ENCODE data around the gene NUP88. TPM values are rescaled to one million over a fixed set of nuclear protein-coding genes. Genes with fewer than 3 reads are reported as not detected.

NUP88 gene
- polyA plus RNA-seq, 1 donor from 2014 or later = 86.5 TPM

DNA sequence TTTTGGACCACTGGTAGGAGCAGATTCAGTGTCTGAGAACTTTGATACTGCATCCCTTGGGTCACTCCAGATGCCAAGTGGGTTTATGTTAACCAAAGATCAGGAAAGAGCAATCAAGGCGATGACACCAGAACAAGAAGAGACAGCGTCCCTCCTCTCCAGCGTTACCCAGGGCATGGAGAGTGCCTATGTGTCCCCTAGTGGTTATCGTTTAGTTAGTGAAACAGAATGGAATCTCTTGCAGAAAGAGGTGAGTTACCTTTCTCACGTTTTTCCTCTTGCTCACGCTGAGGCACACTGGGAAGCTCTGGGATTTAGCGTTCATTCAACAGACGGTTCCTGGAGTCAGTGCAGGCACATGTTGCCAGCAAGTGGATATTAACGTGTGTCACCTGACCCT, 58.0 kb downstream of the NUP88 start:
- Histone ChIP-seq H3K9me3 (ENCODE audit: low read length) (no peaks in the 10 kb centered on the region), H3K27me3 (ENCODE audit: insufficient read depth, low read depth, low read length) (no peaks in the 10 kb centered on the region), H3K36me3 (ENCODE audit: insufficient read depth, low read length) (no peaks in the 10 kb centered on the region), H3K79me2 (replicated peaks; ENCODE audit: insufficient read depth, low read length) (peaks cover 4% of the 10 kb centered on the region), H3K4me3 (ENCODE audit: low read length) (no peak overlapping the region), H2AFZ (ENCODE audit: low read depth, low read length) (no peak overlapping the region), H3K27ac (ENCODE audit: low read length) (no peak overlapping the region), H4K20me1 (ENCODE audit: insufficient read depth) (no peaks in the 10 kb centered on the region), H3K9me2 (ENCODE audit: insufficient read depth, low read length) (no peaks in the 10 kb centered on the region), H3K9ac (ENCODE audit: low read length) (no peak overlapping the region), H3F3A (ENCODE audit: insufficient read depth, low read length, poor library complexity, severe bottlenecking) (no peaks in the 10 kb centered on the region), H3K4me2 (ENCODE audit: low read length) (no peak overlapping the region)
- TF ChIP-seq RAD21 (conservative IDR thresholded peaks at IDR 0.05) = no peak
- TF ChIP-seq EZH2 (IDR thresholded peaks at IDR 0.05; ENCODE audit: borderline replicate concordance, insufficient read depth, low read length, poor library complexity, severe bottlenecking) = no peak
- no peak for TF ChIP-seq TAF1 (IDR thresholded peaks at IDR 0.05; ENCODE audit: low read depth)
- TF ChIP-seq, protein P1, sequence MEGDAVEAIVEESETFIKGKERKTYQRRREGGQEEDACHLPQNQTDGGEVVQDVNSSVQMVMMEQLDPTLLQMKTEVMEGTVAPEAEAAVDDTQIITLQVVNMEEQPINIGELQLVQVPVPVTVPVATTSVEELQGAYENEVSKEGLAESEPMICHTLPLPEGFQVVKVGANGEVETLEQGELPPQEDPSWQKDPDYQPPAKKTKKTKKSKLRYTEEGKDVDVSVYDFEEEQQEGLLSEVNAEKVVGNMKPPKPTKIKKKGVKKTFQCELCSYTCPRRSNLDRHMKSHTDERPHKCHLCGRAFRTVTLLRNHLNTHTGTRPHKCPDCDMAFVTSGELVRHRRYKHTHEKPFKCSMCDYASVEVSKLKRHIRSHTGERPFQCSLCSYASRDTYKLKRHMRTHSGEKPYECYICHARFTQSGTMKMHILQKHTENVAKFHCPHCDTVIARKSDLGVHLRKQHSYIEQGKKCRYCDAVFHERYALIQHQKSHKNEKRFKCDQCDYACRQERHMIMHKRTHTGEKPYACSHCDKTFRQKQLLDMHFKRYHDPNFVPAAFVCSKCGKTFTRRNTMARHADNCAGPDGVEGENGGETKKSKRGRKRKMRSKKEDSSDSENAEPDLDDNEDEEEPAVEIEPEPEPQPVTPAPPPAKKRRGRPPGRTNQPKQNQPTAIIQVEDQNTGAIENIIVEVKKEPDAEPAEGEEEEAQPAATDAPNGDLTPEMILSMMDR (IDR thresholded peaks at IDR 0.05; ENCODE audit: poor library complexity, severe bottlenecking) = no peak
- TF ChIP-seq MXI1 (conservative IDR thresholded peaks at IDR 0.05; ENCODE audit: poor library complexity, severe bottlenecking) = no peak
- TF ChIP-seq EP300 (conservative IDR thresholded peaks at IDR 0.05; ENCODE audit: poor library complexity, severe bottlenecking) = no peak
- TF ChIP-seq, protein P2, sequence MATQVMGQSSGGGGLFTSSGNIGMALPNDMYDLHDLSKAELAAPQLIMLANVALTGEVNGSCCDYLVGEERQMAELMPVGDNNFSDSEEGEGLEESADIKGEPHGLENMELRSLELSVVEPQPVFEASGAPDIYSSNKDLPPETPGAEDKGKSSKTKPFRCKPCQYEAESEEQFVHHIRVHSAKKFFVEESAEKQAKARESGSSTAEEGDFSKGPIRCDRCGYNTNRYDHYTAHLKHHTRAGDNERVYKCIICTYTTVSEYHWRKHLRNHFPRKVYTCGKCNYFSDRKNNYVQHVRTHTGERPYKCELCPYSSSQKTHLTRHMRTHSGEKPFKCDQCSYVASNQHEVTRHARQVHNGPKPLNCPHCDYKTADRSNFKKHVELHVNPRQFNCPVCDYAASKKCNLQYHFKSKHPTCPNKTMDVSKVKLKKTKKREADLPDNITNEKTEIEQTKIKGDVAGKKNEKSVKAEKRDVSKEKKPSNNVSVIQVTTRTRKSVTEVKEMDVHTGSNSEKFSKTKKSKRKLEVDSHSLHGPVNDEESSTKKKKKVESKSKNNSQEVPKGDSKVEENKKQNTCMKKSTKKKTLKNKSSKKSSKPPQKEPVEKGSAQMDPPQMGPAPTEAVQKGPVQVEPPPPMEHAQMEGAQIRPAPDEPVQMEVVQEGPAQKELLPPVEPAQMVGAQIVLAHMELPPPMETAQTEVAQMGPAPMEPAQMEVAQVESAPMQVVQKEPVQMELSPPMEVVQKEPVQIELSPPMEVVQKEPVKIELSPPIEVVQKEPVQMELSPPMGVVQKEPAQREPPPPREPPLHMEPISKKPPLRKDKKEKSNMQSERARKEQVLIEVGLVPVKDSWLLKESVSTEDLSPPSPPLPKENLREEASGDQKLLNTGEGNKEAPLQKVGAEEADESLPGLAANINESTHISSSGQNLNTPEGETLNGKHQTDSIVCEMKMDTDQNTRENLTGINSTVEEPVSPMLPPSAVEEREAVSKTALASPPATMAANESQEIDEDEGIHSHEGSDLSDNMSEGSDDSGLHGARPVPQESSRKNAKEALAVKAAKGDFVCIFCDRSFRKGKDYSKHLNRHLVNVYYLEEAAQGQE (IDR thresholded peaks at IDR 0.05; ENCODE audit: borderline replicate concordance) = no peak

DNA sequence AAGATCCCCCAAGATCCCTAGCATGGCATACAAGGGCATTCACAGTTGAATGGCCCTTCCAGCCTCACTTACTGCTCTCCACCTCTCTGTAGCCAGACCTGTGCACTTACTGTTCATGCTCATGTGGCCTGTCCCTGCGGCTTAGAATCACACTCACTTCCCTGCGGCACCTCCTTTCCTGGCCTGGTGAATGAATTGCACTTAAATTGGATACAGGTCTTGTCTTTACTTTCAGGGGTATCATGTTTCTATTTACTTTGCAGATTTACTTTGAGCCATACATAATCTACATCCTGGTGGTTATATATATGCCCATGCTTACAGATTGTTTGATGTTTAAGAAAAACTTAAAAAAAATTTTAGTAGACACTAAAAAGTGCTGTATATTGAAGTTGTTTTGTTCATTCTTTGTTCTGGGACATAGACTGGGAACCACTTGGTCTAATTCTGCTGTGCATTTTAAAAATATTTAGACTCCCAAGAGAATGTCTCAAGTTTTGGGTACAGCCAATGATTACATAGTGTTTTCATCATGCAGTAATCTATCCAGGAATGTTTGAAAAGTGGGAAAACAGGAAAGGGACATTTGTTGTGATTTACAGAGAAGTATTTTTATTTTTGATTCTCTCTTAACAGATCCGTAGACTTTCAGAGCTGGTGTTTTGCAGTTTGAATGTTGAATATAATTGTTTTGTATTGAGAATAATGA, 63.9 kb downstream of the NUP88 start:
- Histone ChIP-seq H3K36me3 (ENCODE audit: insufficient read depth, low read length) (no peaks in the 10 kb centered on the region), H3K27ac (ENCODE audit: low read length) (no peak overlapping the region)

More for the DNA sequence above, 63.9 kb downstream of the NUP88 start:
- H2AFZ ChIP-seq (ENCODE audit: low read depth, low read length) = no peak overlapping the region
- H3K9me2 ChIP-seq (ENCODE audit: insufficient read depth, low read length) = no peaks in the 10 kb centered on the region
- H4K20me1 ChIP-seq (ENCODE audit: insufficient read depth) = no peaks in the 10 kb centered on the region
- no peak for TF ChIP-seq RAD21 (conservative IDR thresholded peaks at IDR 0.05)
- TF ChIP-seq TAF1 (IDR thresholded peaks at IDR 0.05; ENCODE audit: low read depth) = no peak
- TF ChIP-seq EP300 (conservative IDR thresholded peaks at IDR 0.05; ENCODE audit: poor library complexity, severe bottlenecking) = no peak
- no peak for TF ChIP-seq MXI1 (conservative IDR thresholded peaks at IDR 0.05; ENCODE audit: poor library complexity, severe bottlenecking)
- no peak for TF ChIP-seq EZH2 (IDR thresholded peaks at IDR 0.05; ENCODE audit: borderline replicate concordance, insufficient read depth, low read length, poor library complexity, severe bottlenecking)
- no peak for TF ChIP-seq POLR2AphosphoS5 (IDR thresholded peaks at IDR 0.05)
- TF ChIP-seq, protein P1 (IDR thresholded peaks at IDR 0.05; ENCODE audit: poor library complexity, severe bottlenecking) = no peak
- no peak for TF ChIP-seq SMC3 (conservative IDR thresholded peaks at IDR 0.05; ENCODE audit: poor library complexity)
- TF ChIP-seq, protein P2 (IDR thresholded peaks at IDR 0.05; ENCODE audit: borderline replicate concordance) = no peak
- no peaks in the 10 kb centered on the region for H3F3A ChIP-seq (ENCODE audit: insufficient read depth, low read length, poor library complexity, severe bottlenecking)
- H3K9me3 ChIP-seq (ENCODE audit: low read length) = no peaks in the 10 kb centered on the region
- no peak overlapping the region for H3K4me2 ChIP-seq (ENCODE audit: low read length)
- no peaks in the 10 kb centered on the region for H3K27me3 ChIP-seq (ENCODE audit: insufficient read depth, low read depth, low read length)
- no peak overlapping the region for H3K4me3 ChIP-seq (ENCODE audit: low read length)
- H3K9ac ChIP-seq (ENCODE audit: low read length) = no peak overlapping the region
- peaks cover 4% of the 10 kb centered on the region for H3K79me2 ChIP-seq (replicated peaks; ENCODE audit: insufficient read depth, low read length)
